GM21723 (cell line): ENCODE measurements around the gene GRB10.
"Not testable (repeated sequence)": the region's sequence is repeated elsewhere in the genome, so short reads cannot be mapped to it uniquely, and the experiment has no call there.

Experiments used
- ATAC-seq: cut with Tn5 transposase; IDR thresholded peaks from one replicate; pipeline ENCODE4 v1.9.1; 2021; ENCODE audit warnings: mild to moderate bottlenecking, moderate library complexity; ENCODE audit not compliant: unreplicated experiment

Gene GRB10

GRCh38 chr7:50558294-50559053 is 224.2 kb downstream of the GRB10 start:
- ATAC-seq: no peak

GRCh38 chr7:50557099-50557498 is 225.6 kb downstream of the GRB10 start:
- no peak for ATAC-seq

- no peak for ATAC-seq
Observed at GRCh38 chr7:50556247-50556991, 226.3 kb downstream of the GRB10 start.

GRCh38 chr7:50555594-50556140 is 227.0 kb downstream of the GRB10 start:
- ATAC-seq: no peak

GRCh38 chr7:50554431-50555322 is 228.0 kb downstream of the GRB10 start:
- no peak for ATAC-seq

- ATAC-seq: no peak
Observed at GRCh38 chr7:50553973-50554372, 228.7 kb downstream of the GRB10 start.

- no peak for ATAC-seq
Observed at GRCh38 chr7:50552921-50553320, 229.8 kb downstream of the GRB10 start.

GRCh38 chr7:50552139-50552538 is 230.6 kb downstream of the GRB10 start:
- ATAC-seq: no peak

- not testable (repeated sequence) for ATAC-seq
Observed at GRCh38 chr7:50545613-50546012, 237.1 kb downstream of the GRB10 start.

- no peak for ATAC-seq
Observed at GRCh38 chr7:50544992-50545391, 237.7 kb downstream of the GRB10 start.

- no peak for ATAC-seq
Observed at GRCh38 chr7:50543776-50544442, 238.8 kb downstream of the GRB10 start.

GRCh38 chr7:50542132-50542531 is 240.6 kb downstream of the GRB10 start:
- no peak for ATAC-seq

- no peak for ATAC-seq
Observed at GRCh38 chr7:50540785-50541579, 241.7 kb downstream of the GRB10 start.
